Activated CD4-positive, alpha-beta T cell treated with anti-CD3 and anti-CD28 coated beads for 4 hours (primary cell): ENCODE results near the gene LHX2.

ENCODE experiments used
- DNase-seq, 2 donors: peaks; one replicate each; pipeline ENCODE4 v3.0.0-alpha.2; 2020

LHX2 gene

DNA sequence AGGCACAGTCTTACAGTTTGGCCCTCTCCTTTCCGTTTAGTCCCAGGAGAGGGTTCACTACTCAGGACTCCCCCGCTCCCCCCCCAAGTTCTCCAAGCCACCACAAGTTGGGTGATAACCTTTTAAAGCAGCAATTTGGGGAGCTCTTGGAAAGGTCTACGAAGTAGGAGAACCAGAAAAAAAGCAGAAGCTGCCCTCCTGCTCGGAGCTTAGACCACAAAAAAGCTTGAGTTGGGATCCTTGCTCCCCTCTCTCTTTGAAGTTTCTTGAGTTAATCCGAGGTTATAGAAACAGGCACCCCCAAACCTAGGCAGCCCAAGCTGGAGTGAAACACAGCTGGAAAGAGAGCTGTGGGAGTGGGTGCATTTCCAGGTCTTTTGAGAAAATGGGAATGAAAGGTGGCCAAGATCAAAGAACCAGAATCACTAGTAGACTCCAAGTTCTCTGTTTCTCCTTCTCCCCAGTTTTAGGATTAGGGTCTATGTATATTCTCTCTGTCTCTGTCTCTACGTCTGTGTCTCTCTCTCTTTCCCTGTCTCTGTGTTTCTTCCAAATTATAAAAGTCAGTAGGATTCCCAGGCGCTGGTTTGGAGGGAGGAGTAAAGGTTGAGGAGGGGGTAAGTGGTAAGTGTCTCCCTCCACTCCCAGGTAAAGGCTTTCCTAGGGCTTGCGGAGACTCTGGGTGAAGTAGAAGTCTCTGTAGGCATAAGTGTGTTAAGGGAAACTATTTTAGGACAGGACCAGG lies 2.8 kb downstream of the LHX2 start:
- no peak for DNase-seq

GRCh38 chr9:124014956-124015660 lies 3.5 kb downstream of the LHX2 start:
- DNase-seq: no peak

- no peak for DNase-seq
Observed at GRCh38 chr9:124015661-124016131, 4.1 kb downstream of the LHX2 start.

- DNase-seq: no peak
Observed at GRCh38 chr9:124016175-124017050, 4.8 kb downstream of the LHX2 start.

DNA sequence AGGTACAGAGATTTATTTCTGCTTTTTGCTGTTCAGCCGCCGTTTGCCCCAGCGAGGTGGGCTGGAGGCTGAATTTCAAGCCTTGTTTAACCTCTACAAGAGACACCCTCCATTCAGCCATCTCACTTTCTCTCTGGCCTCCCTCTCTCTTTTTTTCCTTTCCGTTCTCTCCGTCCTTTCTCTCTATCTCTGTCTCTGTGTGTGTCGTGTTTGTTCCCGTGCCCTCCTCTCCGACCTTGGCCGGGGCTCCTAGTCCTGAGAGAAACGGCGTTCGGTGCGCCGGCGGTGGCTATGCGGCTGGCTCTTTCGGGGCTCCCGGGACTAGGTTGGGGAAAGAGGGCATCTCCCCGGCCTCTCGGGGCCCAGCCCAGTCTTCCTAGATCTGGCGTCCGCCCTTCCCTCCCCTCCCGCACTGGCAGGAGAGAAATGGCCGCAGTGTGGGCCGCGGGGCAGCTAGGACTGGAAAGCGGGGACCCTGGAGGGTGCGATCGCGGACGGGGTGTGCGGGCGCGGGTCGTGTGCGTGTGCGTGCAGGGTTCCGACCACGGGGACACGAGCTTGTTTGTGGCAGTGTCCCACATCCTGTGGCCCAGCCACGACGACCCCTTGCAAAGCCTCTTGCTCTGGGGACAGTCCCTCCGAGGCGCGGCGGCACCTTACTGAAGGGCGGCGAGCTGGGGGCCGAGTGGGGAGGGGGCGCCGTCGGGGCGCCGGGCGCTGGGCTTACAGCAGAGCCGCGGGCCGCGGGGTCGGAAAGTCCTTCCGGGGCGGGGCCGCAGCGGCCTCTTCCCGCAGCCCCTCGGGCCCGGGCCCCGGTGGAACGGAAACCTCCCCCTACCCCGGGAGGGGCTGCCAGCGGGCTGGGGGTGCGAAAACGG lies 5.7 kb downstream of the LHX2 start:
- DNase-seq: no peak

DNA sequence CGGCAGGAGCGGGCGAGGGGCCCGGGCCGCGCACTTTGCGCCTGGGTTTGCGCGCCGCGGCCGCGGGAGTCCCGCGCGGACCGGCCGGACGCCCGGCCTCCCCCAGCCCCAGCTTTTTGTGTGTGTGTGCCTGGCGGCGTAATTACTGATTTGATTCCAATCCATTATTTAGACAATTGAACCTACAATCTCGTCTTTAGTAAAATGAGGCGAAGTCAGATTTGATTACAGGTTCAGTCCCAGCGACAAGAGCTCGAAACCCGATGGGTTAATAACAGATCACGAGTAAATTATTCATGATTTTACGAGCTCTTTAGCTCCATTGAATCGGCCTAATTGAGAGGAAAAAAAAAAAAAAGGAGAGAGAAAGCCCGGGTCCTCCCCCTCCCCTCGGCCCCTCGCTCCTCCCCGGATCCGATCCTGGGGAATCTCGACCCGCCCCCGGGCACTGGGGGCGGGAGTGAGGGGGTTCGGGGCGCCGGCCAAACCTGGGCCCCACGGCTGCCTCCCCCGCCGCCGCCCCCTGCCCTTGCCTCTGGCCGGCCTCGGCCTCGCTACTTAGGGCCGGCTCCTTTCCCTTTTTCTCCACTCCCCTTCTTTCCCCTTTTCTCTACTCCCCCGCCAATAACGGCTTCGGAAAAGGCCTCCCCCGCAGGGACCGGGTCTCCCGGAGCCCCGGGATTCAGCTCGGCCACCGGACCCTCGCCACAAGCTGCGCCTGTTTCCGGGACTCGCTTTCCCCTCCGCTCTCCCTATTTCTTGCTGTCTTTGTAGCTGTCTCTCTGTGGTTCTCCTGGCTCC lies 6.6 kb downstream of the LHX2 start:
- DNase-seq: no peak

GRCh38 chr9:124018730-124019697 lies 7.4 kb downstream of the LHX2 start:
- DNase-seq: no peak

- no peak for DNase-seq
Observed at GRCh38 chr9:124019771-124020519, 8.4 kb downstream of the LHX2 start.

GRCh38 chr9:124020520-124021384 lies 9.2 kb downstream of the LHX2 start:
- DNase-seq: no peak

- no peak for DNase-seq
Observed at GRCh38 chr9:124021385-124021769, 9.8 kb downstream of the LHX2 start.

DNA sequence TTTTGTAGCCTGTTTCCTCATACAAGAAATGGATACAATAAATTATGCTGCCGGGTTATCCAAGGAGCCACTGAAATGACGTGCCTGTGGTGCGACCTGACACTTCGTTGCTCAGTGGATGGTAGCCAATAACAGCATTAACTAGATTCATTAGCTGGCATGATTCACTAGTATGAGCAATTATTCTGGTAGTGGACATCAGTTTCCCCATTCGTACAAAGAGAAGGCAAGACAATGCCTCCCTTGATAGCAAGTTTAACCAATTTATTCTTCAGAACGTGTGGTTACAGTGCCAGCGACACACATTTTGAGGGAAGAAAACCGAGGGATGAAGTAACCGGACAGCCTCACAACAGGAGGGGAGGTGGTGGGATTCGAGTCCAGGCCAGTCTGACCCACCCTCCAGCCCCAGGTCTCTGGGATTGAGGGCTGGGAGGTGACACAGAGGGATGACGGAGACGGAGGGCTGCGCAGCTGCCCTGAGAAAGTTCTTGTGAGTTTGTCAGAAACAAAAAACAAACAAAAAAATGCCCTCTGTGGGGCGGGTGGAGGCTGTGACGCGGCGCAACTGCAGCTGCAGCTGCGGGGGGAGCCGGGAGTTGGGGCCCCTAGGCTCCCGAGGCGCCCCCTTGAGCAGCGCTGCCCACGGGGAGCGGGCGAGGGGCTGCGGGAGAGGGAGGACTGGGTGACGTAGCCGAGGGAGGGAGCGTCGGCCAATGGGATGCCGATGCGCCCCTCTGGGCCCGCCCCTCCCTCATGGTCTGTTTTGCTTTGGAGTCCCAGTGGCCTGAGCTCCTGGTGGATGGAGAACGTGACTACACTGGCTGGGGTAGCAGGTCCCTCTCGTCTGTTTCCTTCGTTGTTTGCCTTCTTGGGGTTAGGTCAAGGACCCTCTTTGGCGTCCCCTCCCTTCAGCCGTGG lies 10.9 kb downstream of the LHX2 start:
- no peak for DNase-seq

- no peak for DNase-seq
Observed at GRCh38 chr9:124024107-124024506, 12.5 kb downstream of the LHX2 start.

DNA sequence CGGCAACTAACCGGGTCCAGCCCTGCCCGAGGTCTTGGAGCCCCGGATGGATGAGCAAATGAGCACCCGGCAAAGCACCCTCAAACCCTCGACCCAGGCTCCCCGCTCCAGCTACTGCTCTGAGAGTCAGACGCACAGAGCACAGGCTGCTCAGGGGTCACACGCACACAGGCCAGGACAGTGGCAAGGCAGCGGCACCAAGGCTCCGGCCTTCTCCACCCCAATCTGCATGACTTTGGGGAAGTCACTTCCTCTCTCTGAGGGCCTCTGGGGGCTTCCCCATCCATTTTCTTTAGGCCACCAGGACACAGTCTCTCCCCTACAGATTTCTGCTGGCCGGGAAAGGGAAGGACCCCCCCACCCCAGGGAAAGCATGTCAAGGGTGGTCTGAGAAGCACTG lies 18.0 kb downstream of the LHX2 start:
- no peak for DNase-seq

DNA sequence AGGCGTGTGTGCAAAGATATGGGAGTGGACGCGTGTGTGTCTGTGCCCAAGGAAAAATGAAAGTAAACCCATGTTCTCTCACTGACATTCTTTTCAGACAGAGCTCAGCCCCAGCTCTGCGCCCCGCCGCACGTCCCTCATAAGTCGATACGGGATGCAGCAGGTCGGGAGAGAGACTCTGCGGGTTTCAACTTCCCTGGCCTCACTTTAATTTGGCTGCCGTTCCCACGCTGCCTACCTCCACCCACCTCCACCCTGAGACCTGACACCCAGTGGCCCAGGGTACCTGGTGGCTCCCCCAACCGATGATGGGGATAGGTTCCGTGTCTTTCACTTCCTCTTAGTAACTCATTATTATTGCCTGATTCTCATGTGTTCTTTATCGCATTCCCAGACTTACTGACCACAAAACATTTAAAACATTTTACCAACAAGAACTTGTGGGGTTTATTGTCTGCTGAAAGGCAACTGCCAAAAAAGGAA lies 19.4 kb downstream of the LHX2 start:
- no peak for DNase-seq

DNA sequence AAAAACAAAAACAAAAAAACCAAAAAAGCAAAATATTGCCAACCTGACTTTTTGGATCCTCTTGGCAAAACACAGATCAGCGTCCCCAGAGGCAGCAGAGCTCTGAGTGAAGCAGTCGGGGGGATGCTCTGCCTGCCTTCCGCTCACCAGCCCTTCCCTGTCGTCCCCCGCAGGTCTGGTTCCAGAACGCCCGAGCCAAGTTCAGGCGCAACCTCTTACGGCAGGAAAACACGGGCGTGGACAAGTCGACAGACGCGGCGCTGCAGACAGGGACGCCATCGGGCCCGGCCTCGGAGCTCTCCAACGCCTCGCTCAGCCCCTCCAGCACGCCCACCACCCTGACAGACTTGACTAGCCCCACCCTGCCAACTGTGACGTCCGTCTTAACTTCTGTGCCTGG lies 20.7 kb downstream of the LHX2 start:
- DNase-seq: no peak

GRCh38 chr9:124033348-124033747 lies 21.8 kb downstream of the LHX2 start:
- DNase-seq: no peak

DNA sequence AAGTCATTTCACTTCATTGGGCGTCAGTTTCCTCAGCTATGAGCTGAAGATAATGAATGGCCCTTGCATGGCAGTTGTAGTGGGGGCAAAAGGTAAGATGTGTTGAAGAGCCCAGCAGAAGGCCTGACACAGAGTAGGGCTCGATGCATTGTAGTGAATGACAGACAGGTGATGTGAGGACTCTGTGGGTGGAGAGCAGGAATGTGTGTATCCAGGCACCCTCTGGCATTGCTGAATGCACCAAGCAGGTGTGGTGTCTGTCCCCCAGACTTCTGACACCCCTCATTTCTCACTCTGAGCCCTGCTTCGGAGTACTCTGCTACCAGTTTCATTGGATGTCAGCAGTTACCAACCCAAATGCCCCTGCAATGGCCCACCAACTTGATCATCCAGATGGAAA lies 22.4 kb downstream of the LHX2 start:
- no peak for DNase-seq
